H1 (cell line): ENCODE results near the gene DUXB. TPM values are rescaled to one million over a fixed set of nuclear protein-coding genes. Genes with fewer than 3 reads are reported as not detected.

Experiments used
- CTCF ChIA-PET: fragments of 300-600 bp; sonication (Branson Sonifier 250); formaldehyde crosslinking; loops from one replicate; lab custom pipeline; 2021; ENCODE audit not compliant: partially characterized antibody; lab: Charles Lee
- POLR2A ChIA-PET: fragments of 300-600 bp; sonication (Branson Sonifier 250); formaldehyde crosslinking; loops from one replicate; lab custom pipeline; 2021; ENCODE audit warnings: inconsistent platforms; ENCODE audit not compliant: partially characterized antibody; lab: Charles Lee
- DNase-seq, 2 experiments: peaks; one replicate each; pipeline versions ENCODE4 v3.0.0 to v3.0.0-alpha.2; 2010 to 2022; ENCODE audit warnings: low spot score in 2 of 2, low read depth in 1 of 2, mixed read lengths in 1 of 2
- FAIRE-seq: peaks from 2 replicates; lab custom pipeline; 2011; peaks lifted over from hg19 to GRCh38; lab: Jason Lieb, UNC
- H2AFZ ChIP-seq: 2 replicates; pipeline ENCODE4 v1.8.1; 2012; ENCODE audit warnings: low read length, inconsistent platforms
- H2AK5ac ChIP-seq: 2 replicates; pipeline ENCODE4 v1.6.1; 2013; ENCODE audit warnings: low read depth, low read length
- H2BK120ac ChIP-seq: replicated peaks from 2 replicates; pipeline ENCODE3; 2013; ENCODE audit warnings: low read depth, low read length, inconsistent platforms
- H2BK12ac ChIP-seq: 2 replicates; pipeline ENCODE4 v1.6.1; 2013; ENCODE audit warnings: low read depth, low read length
- H2BK15ac ChIP-seq: 2 replicates; pipeline ENCODE4 v1.6.1; 2013; ENCODE audit warnings: low read length
- H2BK20ac ChIP-seq: 2 replicates; pipeline ENCODE4 v1.6.1; 2013; ENCODE audit warnings: low read length
- H2BK5ac ChIP-seq: 2 replicates; pipeline ENCODE4 v1.6.1; 2013; ENCODE audit warnings: low read depth, low read length
- H3K14ac ChIP-seq: 2 replicates; pipeline ENCODE4 v1.6.1; 2013; ENCODE audit warnings: inconsistent platforms; ENCODE audit not compliant: insufficient read length
- H3K18ac ChIP-seq: 2 replicates; pipeline ENCODE4 v1.6.1; 2013; ENCODE audit warnings: low read length; ENCODE audit errors: extremely low read depth
- H3K23ac ChIP-seq: 2 replicates; pipeline ENCODE4 v1.6.1; 2013; ENCODE audit warnings: inconsistent platforms; ENCODE audit not compliant: insufficient read length
- H3K23me2 ChIP-seq: 2 replicates; pipeline ENCODE4 v1.6.1; 2013; ENCODE audit warnings: low read depth, low read length
- H3K27ac ChIP-seq: 2 replicates; pipeline ENCODE4 v1.6.1; 2011; ENCODE audit warnings: low read depth, low read length, inconsistent platforms
- H3K27me3 ChIP-seq, 4 experiments: replicated peaks in 1 of 4; 1 replicate in 1 of 4; 2 replicates in 3 of 4; pipeline versions ENCODE4 v1.6.1 to v1.8.1; 2011 to 2013; ENCODE audit warnings: low read length in 3 of 4, mild to moderate bottlenecking in 3 of 4, inconsistent platforms in 2 of 4, mixed read lengths in 2 of 4, moderate library complexity in 1 of 4; ENCODE audit not compliant: control insufficient read depth in 3 of 4, insufficient read depth in 3 of 4; ENCODE audit errors: extremely low read depth in 1 of 4
- H3K36me3 ChIP-seq, 4 experiments: 2 replicates each; pipeline versions ENCODE4 v1.6.1 to v1.8.1; 2011 to 2013; ENCODE audit warnings: mild to moderate bottlenecking in 4 of 4, low read length in 3 of 4, moderate library complexity in 2 of 4, control low read depth in 1 of 4, inconsistent platforms in 1 of 4; ENCODE audit not compliant: insufficient read depth in 4 of 4, control insufficient read depth in 2 of 4
- H3K4ac ChIP-seq: replicated peaks from 2 replicates; pipeline ENCODE3; 2013; ENCODE audit warnings: low read length, low read depth, mixed read lengths, inconsistent platforms; ENCODE audit not compliant: insufficient read length
- H3K4me1 ChIP-seq, 4 experiments: replicated peaks in 1 of 4; 1 replicate in 1 of 4; 2 replicates in 3 of 4; pipeline versions ENCODE4 v1.6.1 to v1.8.1; 2011 to 2013; ENCODE audit warnings: low read length in 3 of 4, inconsistent platforms in 2 of 4, mixed read lengths in 1 of 4; ENCODE audit not compliant: insufficient read depth in 4 of 4, control insufficient read depth in 3 of 4
- H3K4me2 ChIP-seq, 2 experiments: 2 replicates each; pipeline versions ENCODE4 v1.6.1 to v1.8.1; 2011 to 2013; ENCODE audit warnings: low read depth in 2 of 2, low read length in 2 of 2, control low read depth in 1 of 2, inconsistent platforms in 1 of 2, mild to moderate bottlenecking in 1 of 2; ENCODE audit not compliant: insufficient read depth in 1 of 2
- H3K4me3 ChIP-seq, 4 experiments: fragments of 200-600, 300-600 bp in 1 of 4; sonication (generic), shearing (Covaris generic), sonication (Bioruptor Twin) in 1 of 4; 2 replicates each; pipeline versions ENCODE4 v1.5.1 to v1.8.1; 2011 to 2016; ENCODE audit warnings: low read length in 4 of 4, low read depth in 3 of 4, control low read depth in 2 of 4, inconsistent platforms in 2 of 4, mild to moderate bottlenecking in 2 of 4, mixed read lengths in 1 of 4, moderate library complexity in 1 of 4; ENCODE audit not compliant: insufficient read depth in 2 of 4; ENCODE audit errors: extremely low read depth in 1 of 4
- H3K56ac ChIP-seq: replicated peaks from 2 replicates; pipeline ENCODE3; 2013; ENCODE audit warnings: low read depth, mild to moderate bottlenecking, mixed read lengths, low read length, inconsistent platforms; ENCODE audit not compliant: insufficient read length
- H3K79me1 ChIP-seq: 2 replicates; pipeline ENCODE4 v1.6.1; 2013; ENCODE audit warnings: low read depth, low read length, control low read depth
- H3K79me2 ChIP-seq, 2 experiments: 2 replicates each; pipeline versions ENCODE4 v1.6.1 to v1.8.1; 2012 to 2013; ENCODE audit warnings: low read length in 2 of 2, mild to moderate bottlenecking in 2 of 2, inconsistent platforms in 1 of 2; ENCODE audit not compliant: insufficient read depth in 2 of 2, control insufficient read depth in 1 of 2
- H3K9ac ChIP-seq, 4 experiments: replicated peaks in 1 of 4; 1 replicate in 1 of 4; 2 replicates in 3 of 4; pipeline versions ENCODE4 v1.6.1 to v1.8.1; 2011 to 2013; ENCODE audit warnings: low read depth in 3 of 4, low read length in 3 of 4, control low read depth in 2 of 4, mild to moderate bottlenecking in 2 of 4, moderate library complexity in 2 of 4, inconsistent platforms in 1 of 4; ENCODE audit errors: extremely low read depth in 1 of 4
- H3K9me3 ChIP-seq, 2 experiments: 2 replicates each; pipeline versions ENCODE4 v1.6.1 to v1.8.1; 2012 to 2013; ENCODE audit warnings: mild to moderate bottlenecking in 2 of 2, moderate library complexity in 2 of 2, control low read depth in 1 of 2, inconsistent platforms in 1 of 2, low read depth in 1 of 2, low read length in 1 of 2, mixed read lengths in 1 of 2; ENCODE audit not compliant: insufficient read depth in 2 of 2
- H4K20me1 ChIP-seq, 2 experiments: replicated peaks in 1 of 2; 2 replicates each; pipeline versions ENCODE3 to v1.8.1; 2011 to 2013; ENCODE audit warnings: inconsistent platforms in 2 of 2, low read length in 2 of 2, mild to moderate bottlenecking in 1 of 2; ENCODE audit not compliant: insufficient read depth in 2 of 2, control insufficient read depth in 1 of 2
- H4K5ac ChIP-seq: 2 replicates; pipeline ENCODE4 v1.6.1; 2013; ENCODE audit warnings: low read length, low read depth, mixed read lengths, inconsistent platforms; ENCODE audit not compliant: insufficient read length
- H4K8ac ChIP-seq: 2 replicates; pipeline ENCODE4 v1.8.0; 2013; ENCODE audit warnings: mild to moderate bottlenecking, moderate library complexity, low read length, inconsistent platforms; ENCODE audit not compliant: insufficient read depth; ENCODE audit errors: extremely low read depth
- H4K91ac ChIP-seq: replicated peaks from 2 replicates; pipeline ENCODE3; 2013; ENCODE audit warnings: low read length, mixed read lengths, inconsistent platforms; ENCODE audit not compliant: insufficient read length
- ATF2 ChIP-seq: IDR thresholded peaks from 2 replicates; pipeline ENCODE4 v1.6.1; 2012; ENCODE audit warnings: low read length, inconsistent platforms
- CBX5 ChIP-seq: fragments of 300-800, 300-1000 bp; sonication (generic); IDR thresholded peaks from 2 replicates; pipeline ENCODE4 v1.7.1; 2016; ENCODE audit warnings: antibody characterized with exemption, low read length, low read depth
- CREB1 ChIP-seq: IDR thresholded peaks from 2 replicates; pipeline ENCODE4 v1.6.1; 2012; ENCODE audit warnings: inconsistent platforms
- FOSL1 ChIP-seq: IDR thresholded peaks from 2 replicates; pipeline ENCODE4 v1.6.1; 2011; ENCODE audit warnings: mild to moderate bottlenecking, low read depth, low read length, moderate library complexity; ENCODE audit not compliant: insufficient read depth
- RFX5 ChIP-seq: IDR thresholded peaks from 2 replicates; pipeline ENCODE4 v1.6.1; 2011; ENCODE audit warnings: low read depth, low read length, improper control_type of control experiment, borderline replicate concordance
- SP1 ChIP-seq: IDR thresholded peaks from 2 replicates; pipeline ENCODE4 v1.6.1; 2011; ENCODE audit warnings: low read depth, low read length
- WGBS, 2 experiments: shearing (Covaris generic) in 1 of 2; methylation state at CpG; one replicate each; pipeline versions ENCODE4 v1.1.6 to v1.1.7; 2013 to 2015; ENCODE audit warnings: low lambda C conversion rate in 2 of 2, mixed read lengths in 2 of 2, inconsistent platforms in 1 of 2, low coverage in 1 of 2, missing lambda C conversion rate in 1 of 2; ENCODE audit not compliant: insufficient replicate concordance in 2 of 2, insufficient coverage in 1 of 2, insufficient read length in 1 of 2; ENCODE audit errors: extremely low coverage in 1 of 2, missing lambda C conversion rate in 1 of 2; 5-methylcytosine and 5-hydroxymethylcytosine counted together
- polyA plus RNA-seq, 7 experiments: library from polyadenylated mRNA; depleted of rRNA in 3 of 7; stranded (reverse) in 5 of 7; unstranded in 2 of 7; fragments of >200 nt in 5 of 7; fragments of 200-250 nt in 2 of 7; gene quantifications; 1 replicate in 5 of 7; 2 replicates in 1 of 7; 4 replicates in 1 of 7; pipeline versions ENCODE4 v1.2.1 to v1.2.3, GENCODE V29; 2011 to 2013; ENCODE audit warnings: missing spikeins in 2 of 7, mixed read lengths in 2 of 7
- total RNA-seq: library from RNA; stranded (reverse); fragmentation: NEBNext Ultra II Directional; extraction: Animal tissue kit (Norgen Biotek cat#: 25700); gene quantifications from 2 replicates; pipeline ENCODE4 v1.2.1, GENCODE V29; 2021
- TF ChIP-seq, protein P1 (sequence below), 3 experiments: IDR thresholded peaks; 1 replicate in 2 of 3; 2 replicates in 1 of 3; pipeline versions ENCODE4 v1.5.1 to v1.6.1; 2011; ENCODE audit warnings: low read length in 3 of 3, mild to moderate bottlenecking in 3 of 3, inconsistent platforms in 2 of 3, low read depth in 1 of 3, moderate library complexity in 1 of 3; ENCODE audit not compliant: insufficient read depth in 1 of 3; ENCODE audit errors: control extremely low read depth in 1 of 3

DUXB gene
- total and polyA plus RNA-seq, 2 of the 8 experiments (the other 6 are each of a cell fraction or from before 2014, with no cell fraction given), result not detected

DNA sequence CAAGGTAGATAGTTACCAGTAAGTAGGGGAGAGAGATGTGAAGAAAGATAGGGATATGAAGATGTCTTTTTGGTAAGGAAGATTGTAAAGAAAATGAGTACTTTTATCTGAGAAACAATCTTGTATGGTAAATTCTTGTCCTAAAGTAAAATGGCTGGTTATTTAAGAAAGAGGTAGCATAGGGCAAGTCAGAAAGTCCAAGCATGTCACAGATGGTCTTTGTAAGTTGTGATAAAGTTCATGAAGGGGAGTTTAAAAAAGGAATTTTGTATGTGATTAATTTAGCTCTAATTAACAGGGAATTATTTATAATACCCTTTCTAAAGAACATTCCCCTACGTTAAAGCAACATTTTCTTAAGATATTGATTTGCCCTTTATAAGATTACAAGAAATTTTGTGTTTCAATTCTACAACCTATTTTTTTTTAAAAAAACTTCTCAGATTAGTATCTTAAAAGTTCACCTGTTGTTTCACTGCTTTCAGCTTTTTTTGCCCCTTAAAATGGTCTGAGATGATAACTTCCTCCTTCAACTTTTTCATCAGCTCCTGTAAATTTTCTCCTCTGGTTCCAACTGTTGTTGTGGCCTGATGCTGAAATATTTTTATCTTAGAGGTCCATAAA, 41.3 kb upstream of the DUXB start:
- WGBS, 2 experiments, result 17% methylated on average over 1 of the region's 1 CpG; no CpG with 5 or more reads in 1 of the 2 experiments
- no peak overlapping the region for H2BK12ac ChIP-seq
- H3K14ac ChIP-seq, result no peak overlapping the region
- H3K27me3 ChIP-seq, result no peaks in the 10 kb centered on the region
- H2BK120ac ChIP-seq, result no peak overlapping the region
- no peak overlapping the region for H3K4ac ChIP-seq
- H2BK20ac ChIP-seq, result no peak overlapping the region
- H3K79me2 ChIP-seq, result no peaks in the 10 kb centered on the region
- H2BK15ac ChIP-seq, result no peak overlapping the region
- H4K8ac ChIP-seq, result no peak overlapping the region
- H3K9me3 ChIP-seq, result peaks cover 33 to 41% of the 10 kb centered on the region in 2 experiments
- no peak for TF ChIP-seq CREB1
- no peak for TF ChIP-seq FOSL1
- TF ChIP-seq SP1, result no peak
- TF ChIP-seq CBX5, result 0 out of 2 replicates have a peak, but pooled peaks have one; percentile 58
- no peak for TF ChIP-seq RFX5
- TF ChIP-seq, protein P1, sequence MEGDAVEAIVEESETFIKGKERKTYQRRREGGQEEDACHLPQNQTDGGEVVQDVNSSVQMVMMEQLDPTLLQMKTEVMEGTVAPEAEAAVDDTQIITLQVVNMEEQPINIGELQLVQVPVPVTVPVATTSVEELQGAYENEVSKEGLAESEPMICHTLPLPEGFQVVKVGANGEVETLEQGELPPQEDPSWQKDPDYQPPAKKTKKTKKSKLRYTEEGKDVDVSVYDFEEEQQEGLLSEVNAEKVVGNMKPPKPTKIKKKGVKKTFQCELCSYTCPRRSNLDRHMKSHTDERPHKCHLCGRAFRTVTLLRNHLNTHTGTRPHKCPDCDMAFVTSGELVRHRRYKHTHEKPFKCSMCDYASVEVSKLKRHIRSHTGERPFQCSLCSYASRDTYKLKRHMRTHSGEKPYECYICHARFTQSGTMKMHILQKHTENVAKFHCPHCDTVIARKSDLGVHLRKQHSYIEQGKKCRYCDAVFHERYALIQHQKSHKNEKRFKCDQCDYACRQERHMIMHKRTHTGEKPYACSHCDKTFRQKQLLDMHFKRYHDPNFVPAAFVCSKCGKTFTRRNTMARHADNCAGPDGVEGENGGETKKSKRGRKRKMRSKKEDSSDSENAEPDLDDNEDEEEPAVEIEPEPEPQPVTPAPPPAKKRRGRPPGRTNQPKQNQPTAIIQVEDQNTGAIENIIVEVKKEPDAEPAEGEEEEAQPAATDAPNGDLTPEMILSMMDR (IDR thresholded peaks at IDR 0.05; ENCODE audit: control extremely low read depth in 1 of 3, insufficient read depth in 1 of 3, low read depth in 1 of 3, low read length in 3 of 3), result no peak
- TF ChIP-seq ATF2, result no peak
- TF ChIP-seq, all 59 proteins: peak for 1
- Histone ChIP-seq H3K4me1 (no peaks in the 10 kb centered on the region), H4K91ac (no peak overlapping the region), H3K9ac (no peak overlapping the region), H3K4me2 (no peak overlapping the region), H3K4me3 (no peak overlapping the region), H3K56ac (no peak overlapping the region), H2AK5ac (no peak overlapping the region), H3K23me2 (no peaks in the 10 kb centered on the region), H4K20me1 (no peaks in the 10 kb centered on the region), H2AFZ (no peak overlapping the region), H3K27ac (no peak overlapping the region), H4K5ac (no peak overlapping the region), H3K36me3 (no peaks in the 10 kb centered on the region), H2BK5ac (no peak overlapping the region), H3K23ac (no peak overlapping the region), H3K18ac (no peak overlapping the region), H3K79me1 (no peaks in the 10 kb centered on the region)
- CTCF ChIA-PET, result no interaction called here
- no peak for DNase-seq
- POLR2A ChIA-PET, result no interaction called here
- no peak for FAIRE-seq
